IMR-90 (cell line): ENCODE data around the gene SH2B2. TPM values are rescaled to one million over a fixed set of nuclear protein-coding genes. Genes with fewer than 3 reads are reported as not detected.

Experiments used
- ATAC-seq: fragments of 200-7000 bp; cut with Tn5 transposase; 2 replicates; pipeline ENCODE4 v1.9.1; 2020; ENCODE audit warnings: low read depth, mild to moderate bottlenecking, moderate library complexity
- BruUV-seq: library from RNA; stranded (reverse); fragments of 400-500 nt; replicated peaks from 2 replicates; lab custom pipeline; 2021; lab: Mats Ljungman, UMichigan
- CTCF ChIA-PET: fragments of 300-600 bp; formaldehyde crosslinking; extraction: SDS; loops from one replicate; lab custom pipeline; 2021; ENCODE audit warnings: antibody characterized with exemption; lab: Yijun Ruan, JAX
- POLR2A ChIA-PET: fragments of 300-600 bp; sonication (Branson Sonifier 250); formaldehyde crosslinking; loops from one replicate; lab custom pipeline; 2022; ENCODE audit warnings: antibody characterized with exemption; ENCODE audit not compliant: unreplicated experiment; lab: Charles Lee
- DNase-seq: peaks from one replicate; pipeline ENCODE4 v3.0.0; 2013
- H2AFZ ChIP-seq: replicated peaks from 2 replicates; pipeline ENCODE3; 2013; ENCODE audit warnings: low read length, mild to moderate bottlenecking; ENCODE audit not compliant: poor library complexity
- H2AK5ac ChIP-seq: 2 replicates; pipeline ENCODE4 v1.6.1; 2013; ENCODE audit warnings: low read depth, low read length, inconsistent platforms
- H2AK9ac ChIP-seq: replicated peaks from 2 replicates; pipeline ENCODE3; 2013; ENCODE audit warnings: mild to moderate bottlenecking, low read depth, low read length, moderate library complexity; ENCODE audit not compliant: poor library complexity
- H2BK120ac ChIP-seq: 2 replicates; pipeline ENCODE4 v1.6.1; 2013; ENCODE audit warnings: low read depth, low read length, inconsistent platforms
- H2BK15ac ChIP-seq: 3 replicates; pipeline ENCODE4 v1.6.1; 2013; ENCODE audit warnings: low read depth, low read length, inconsistent platforms
- H2BK20ac ChIP-seq: 2 replicates; pipeline ENCODE4 v1.6.1; 2013; ENCODE audit warnings: low read depth, mild to moderate bottlenecking, inconsistent platforms, low read length, moderate library complexity
- H2BK5ac ChIP-seq: 2 replicates; pipeline ENCODE4 v1.6.1; 2013; ENCODE audit warnings: mild to moderate bottlenecking, low read depth, low read length, inconsistent platforms; ENCODE audit not compliant: poor library complexity, severe bottlenecking
- H3K14ac ChIP-seq: replicated peaks from 2 replicates; pipeline ENCODE4 v1.6.1; 2013; ENCODE audit warnings: low read depth, low read length, inconsistent platforms
- H3K18ac ChIP-seq: 2 replicates; pipeline ENCODE4 v1.6.1; 2013; ENCODE audit warnings: low read depth, low read length, control low read depth
- H3K23ac ChIP-seq: 2 replicates; pipeline ENCODE4 v1.6.1; 2013; ENCODE audit warnings: low read depth, low read length, inconsistent platforms
- H3K27ac ChIP-seq: 2 replicates; pipeline ENCODE4 v1.5.1; 2013; ENCODE audit warnings: mild to moderate bottlenecking, control low read depth, low read length; ENCODE audit not compliant: insufficient read depth
- H3K27me3 ChIP-seq: 2 replicates; pipeline ENCODE4 v1.6.1; 2013; ENCODE audit warnings: low read length; ENCODE audit not compliant: control insufficient read depth, insufficient read depth
- H3K36me3 ChIP-seq: 2 replicates; pipeline ENCODE4 v1.6.1; 2013; ENCODE audit warnings: low read length, mixed read lengths; ENCODE audit not compliant: control insufficient read depth, insufficient read depth
- H3K4ac ChIP-seq: 2 replicates; pipeline ENCODE4 v1.6.1; 2013; ENCODE audit warnings: low read depth, low read length, inconsistent platforms
- H3K4me1 ChIP-seq: 2 replicates; pipeline ENCODE4 v1.6.1; 2013; ENCODE audit warnings: low read length, mixed read lengths; ENCODE audit not compliant: control insufficient read depth, insufficient read depth
- H3K4me2 ChIP-seq: 2 replicates; pipeline ENCODE4 v1.6.1; 2013; ENCODE audit warnings: low read depth, mild to moderate bottlenecking, control low read depth, low read length, moderate library complexity
- H3K4me3 ChIP-seq: 2 replicates; pipeline ENCODE4 v1.5.1; 2013; ENCODE audit warnings: low read depth, mild to moderate bottlenecking, control low read depth, low read length, moderate library complexity; ENCODE audit not compliant: insufficient read depth
- H3K56ac ChIP-seq: 2 replicates; pipeline ENCODE4 v1.6.1; 2013; ENCODE audit warnings: low read length, inconsistent platforms; ENCODE audit not compliant: insufficient read depth; ENCODE audit errors: extremely low read depth
- H3K79me1 ChIP-seq, 2 experiments: 2 replicates each; pipeline ENCODE4 v1.6.1; 2013; ENCODE audit warnings: low read length in 2 of 2, inconsistent platforms in 1 of 2, low read depth in 1 of 2
- H3K9ac ChIP-seq: 2 replicates; pipeline ENCODE4 v1.6.1; 2013; ENCODE audit warnings: low read depth, low read length, control low read depth
- H3K9me1 ChIP-seq: 2 replicates; pipeline ENCODE4 v1.6.1; 2013; ENCODE audit warnings: low read length, inconsistent platforms; ENCODE audit not compliant: insufficient read depth
- H3K9me3 ChIP-seq: 2 replicates; pipeline ENCODE4 v1.6.1; 2013; ENCODE audit warnings: low read length; ENCODE audit not compliant: control insufficient read depth, insufficient read depth
- H4K20me1 ChIP-seq: 2 replicates; pipeline ENCODE4 v1.6.1; 2013; ENCODE audit warnings: low read length, inconsistent platforms; ENCODE audit not compliant: insufficient read depth
- H4K5ac ChIP-seq: 2 replicates; pipeline ENCODE4 v1.6.1; 2013; ENCODE audit warnings: mild to moderate bottlenecking, low read depth, low read length, control low read depth
- H4K8ac ChIP-seq, 2 experiments: 2 replicates each; pipeline ENCODE4 v1.6.1; 2013; ENCODE audit warnings: low read depth in 2 of 2, low read length in 2 of 2, control low read depth in 1 of 2, inconsistent platforms in 1 of 2
- H4K91ac ChIP-seq: 2 replicates; pipeline ENCODE4 v1.6.1; 2013; ENCODE audit warnings: low read depth, low read length, inconsistent platforms; ENCODE audit not compliant: insufficient read depth
- CHD1 ChIP-seq: IDR thresholded peaks from 2 replicates; pipeline ENCODE4 v1.6.1; 2012; ENCODE audit warnings: low read depth, low read length, improper control_type of control experiment
- ELK1 ChIP-seq: fragments of 150-350 bp; IDR thresholded peaks from 2 replicates; pipeline ENCODE4 v1.6.1; 2016; ENCODE audit warnings: low read depth, mild to moderate bottlenecking, low read length, moderate library complexity, borderline replicate concordance
- FOS ChIP-seq: fragments of 150-350 bp; IDR thresholded peaks from 2 replicates; pipeline ENCODE4 v1.6.1; 2016; ENCODE audit warnings: low read depth, low read length
- MAFK ChIP-seq: IDR thresholded peaks from 2 replicates; pipeline ENCODE4 v1.6.1; 2012; ENCODE audit warnings: low read depth, low read length, improper control_type of control experiment
- MXI1 ChIP-seq: IDR thresholded peaks from 2 replicates; pipeline ENCODE4 v1.6.1; 2012; ENCODE audit warnings: low read depth, mild to moderate bottlenecking, low read length, moderate library complexity, borderline replicate concordance
- NFE2L2 ChIP-seq: fragments of 150-350 bp; IDR thresholded peaks from 2 replicates; pipeline ENCODE4 v1.6.1; 2016; ENCODE audit warnings: low read depth, mild to moderate bottlenecking, low read length
- POLR2A ChIP-seq: IDR thresholded peaks from 2 replicates; pipeline ENCODE4 v1.6.1; 2012; ENCODE audit warnings: mild to moderate bottlenecking, low read depth, low read length
- WGBS, 2 experiments: methylation state at CpG; one replicate each; pipeline versions ENCODE4 v1.1.5 to v1.1.7; 2013; ENCODE audit warnings: missing lambda C conversion rate in 2 of 2; ENCODE audit not compliant: insufficient read length in 1 of 2; ENCODE audit errors: extremely low coverage in 2 of 2; 5-methylcytosine and 5-hydroxymethylcytosine counted together
- dilution Hi-C: fragments of 300-500 bp; cut with HindIII; formaldehyde crosslinking; loops from one replicate; pipeline ENCODE4 v1.14.3; 2018; ENCODE audit warnings: low sequenced_read_pairs; ENCODE audit not compliant: unreplicated experiment
- in situ Hi-C: fragments of 300-500 bp; cut with MboI; formaldehyde crosslinking; loops from 3 replicates; pipeline ENCODE4 v1.14.3; 2019; ENCODE audit warnings: low sequenced_read_pairs, inconsistent platforms, mixed read lengths
- intact Hi-C: fragments of 100-400 bp; cut with micrococcal nuclease; formaldehyde crosslinking; loops from 2 replicates; pipeline ENCODE4 v1.10.0; 2022
- polyA plus RNA-seq, 3 experiments: library from polyadenylated mRNA; depleted of rRNA; stranded (reverse); fragments of >200 nt; gene quantifications; 2 replicates each; pipeline ENCODE4 v1.2.3, GENCODE V29; 2012; ENCODE audit warnings: low replicate concordance in 1 of 3
- total RNA-seq: library from RNA; depleted of rRNA; stranded (reverse); fragments of >200 nt; gene quantifications from 2 replicates; pipeline ENCODE4 v1.2.3, GENCODE V29; 2012

The SH2B2 gene
- total and polyA plus RNA-seq, 2 of the 4 experiments (the other 2 are of a cell fraction), result 0.36 to 0.99 TPM

GRCh38 chr7:102288285-102288930 lies 1.7 kb downstream of the SH2B2 start:
- Histone ChIP-seq H2BK15ac (no peak overlapping the region), H3K4me2 (peak overlapping the region; percentile 84; the same call in 1 of the 2 replicates), H3K4ac (no peak overlapping the region), H2AK9ac (peak overlapping the region; percentile 44), H3K56ac (no peak overlapping the region), H3K4me1 (peaks cover 4% of the 10 kb centered on the region; the same call in 1 of the 2 replicates), H4K8ac (no peak overlapping the region), H4K91ac (no peak overlapping the region), H3K9ac (no peak overlapping the region), H4K5ac (no peak overlapping the region), H3K9me1 (no peaks in the 10 kb centered on the region), H3K36me3 (no peaks in the 10 kb centered on the region), H3K23ac (no peak overlapping the region), H3K79me1 (peaks cover 0 to 8% of the 10 kb centered on the region in 2 experiments; a peak in 1 of 4 replicates), H2AFZ (peak overlapping the region; percentile 95), H3K14ac (no peak overlapping the region), H2BK20ac (no peak overlapping the region), H2BK5ac (no peak overlapping the region), H3K4me3 (peak overlapping the region; percentile 97; the same call in 1 of the 2 replicates), H3K27ac (no peak overlapping the region), H3K18ac (no peak overlapping the region), H4K20me1 (peaks cover 12% of the 10 kb centered on the region; the same call in 1 of the 2 replicates), H2BK120ac (no peak overlapping the region), H3K27me3 (no peaks in the 10 kb centered on the region), H2AK5ac (no peak overlapping the region), H3K9me3 (no peaks in the 10 kb centered on the region)
- in situ Hi-C loops (no loop called here), intact Hi-C loops (no loop called here), dilution Hi-C loops (no loop called here)
- ChIA-PET POLR2A (interaction anchor here (0.5 kb wide), 1 partner anchor 521 kb away, joined by 3 read pairs; no protein-coding TSS in a partner anchor), CTCF (no interaction called here)
- ATAC-seq (no peak), DNase-seq (no peak)
- TF ChIP-seq ELK1, result no peak
- TF ChIP-seq CHD1, result no peak
- TF ChIP-seq MAFK, result no peak
- TF ChIP-seq POLR2A, result no peak
- TF ChIP-seq FOS, result no peak
- no peak for TF ChIP-seq NFE2L2
- no peak for TF ChIP-seq MXI1
- BruUV-seq, result no TSS peak
- no CpG with 5 or more reads among the region's 10 CpGs for WGBS, 2 experiments
